ENCODE measurements around the gene STK11. TPM values are rescaled to one million over a fixed set of nuclear protein-coding genes. Genes with fewer than 3 reads are reported as not detected.

Gene STK11
- total and polyA plus RNA-seq, 2 of the 4 experiments (the other 2 are of a cell fraction): 39.3 to 42.8 TPM

GRCh38 chr19:1159864-1160595, 45.5 kb upstream of the STK11 start:
- Histone ChIP-seq H4K20me1 (ENCODE audit: insufficient read depth, low read length) (peaks cover 78% of the 10 kb centered on the region), H3K9ac (ENCODE audit: low read depth, low read length) (no peak overlapping the region), H3K56ac (ENCODE audit: extremely low read depth, insufficient read depth, low read length) (no peak overlapping the region), H3K4ac (ENCODE audit: low read depth, low read length) (no peak overlapping the region), H4K91ac (ENCODE audit: insufficient read depth, low read depth, low read length) (no peak overlapping the region), H3K4me1 (ENCODE audit: control insufficient read depth, insufficient read depth, low read length) (peaks cover 18% of the 10 kb centered on the region), H3K27me3 (ENCODE audit: control insufficient read depth, insufficient read depth, low read length) (no peaks in the 10 kb centered on the region), H3K14ac (replicated peaks; ENCODE audit: low read depth, low read length) (no peak overlapping the region), H2BK20ac (ENCODE audit: low read depth, low read length) (no peak overlapping the region), H3K9me1 (ENCODE audit: insufficient read depth, low read length) (peaks cover 4% of the 10 kb centered on the region; the same call in 1 of the 2 replicates), H2AFZ (replicated peaks; ENCODE audit: low read length, poor library complexity) (no peak overlapping the region), H3K4me2 (ENCODE audit: low read depth, low read length) (no peak overlapping the region), H3K18ac (ENCODE audit: low read depth, low read length) (no peak overlapping the region), H3K27ac (ENCODE audit: insufficient read depth, low read length) (no peak overlapping the region), H2BK5ac (ENCODE audit: low read depth, low read length, poor library complexity, severe bottlenecking) (no peak overlapping the region), H2BK15ac (ENCODE audit: low read depth, low read length) (no peak overlapping the region), H3K23ac (ENCODE audit: low read depth, low read length) (no peak overlapping the region), H2AK9ac (replicated peaks; ENCODE audit: low read depth, low read length, poor library complexity) (no peak overlapping the region), H2AK5ac (ENCODE audit: low read depth, low read length) (no peak overlapping the region), H2BK120ac (ENCODE audit: low read depth, low read length) (no peak overlapping the region), H4K8ac (ENCODE audit: low read depth in 2 of 2, low read length in 2 of 2) (no peak overlapping the region), H3K4me3 (ENCODE audit: insufficient read depth, low read depth, low read length) (no peak overlapping the region), H3K9me3 (ENCODE audit: control insufficient read depth, insufficient read depth, low read length) (no peaks in the 10 kb centered on the region), H4K5ac (ENCODE audit: low read depth, low read length) (no peak overlapping the region), H3K79me1 (ENCODE audit: low read depth in 1 of 2, low read length in 2 of 2) (peaks cover 6 to 57% of the 10 kb centered on the region in 2 experiments), H3K36me3 (ENCODE audit: control insufficient read depth, insufficient read depth, low read length) (peaks cover 20% of the 10 kb centered on the region)
- CTCF ChIA-PET: no interaction called here
- POLR2A ChIA-PET (ENCODE audit: unreplicated experiment): interaction anchor here (0.6 kb wide), 1 partner anchor 78 kb away, joined by 7 read pairs; no protein-coding TSS in a partner anchor
- dilution Hi-C loops (cut with HindIII; ENCODE audit: low sequenced_read_pairs, unreplicated experiment): no loop called here
- 92% methylated on average over 7 of the region's 31 CpGs; no CpG with 5 or more reads in 1 of the 2 experiments for WGBS, 2 experiments (ENCODE audit: extremely low coverage in 2 of 2, insufficient read length in 1 of 2)
- no TSS peak for BruUV-seq (replicated peaks)
- DNase-seq (no peak), ATAC-seq (ENCODE audit: low read depth) (no peak)
- no peak for TF ChIP-seq MXI1 (IDR thresholded peaks at IDR 0.05; ENCODE audit: borderline replicate concordance, low read depth, low read length)
- no peak for TF ChIP-seq CHD1 (IDR thresholded peaks at IDR 0.05; ENCODE audit: low read depth, low read length)
- TF ChIP-seq SMC3 (IDR thresholded peaks at IDR 0.05; ENCODE audit: low read depth, low read length): no peak
- TF ChIP-seq, protein P1, sequence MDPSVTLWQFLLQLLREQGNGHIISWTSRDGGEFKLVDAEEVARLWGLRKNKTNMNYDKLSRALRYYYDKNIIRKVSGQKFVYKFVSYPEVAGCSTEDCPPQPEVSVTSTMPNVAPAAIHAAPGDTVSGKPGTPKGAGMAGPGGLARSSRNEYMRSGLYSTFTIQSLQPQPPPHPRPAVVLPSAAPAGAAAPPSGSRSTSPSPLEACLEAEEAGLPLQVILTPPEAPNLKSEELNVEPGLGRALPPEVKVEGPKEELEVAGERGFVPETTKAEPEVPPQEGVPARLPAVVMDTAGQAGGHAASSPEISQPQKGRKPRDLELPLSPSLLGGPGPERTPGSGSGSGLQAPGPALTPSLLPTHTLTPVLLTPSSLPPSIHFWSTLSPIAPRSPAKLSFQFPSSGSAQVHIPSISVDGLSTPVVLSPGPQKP (IDR thresholded peaks at IDR 0.05; ENCODE audit: borderline replicate concordance, low read depth, low read length): no peak
- no peak for TF ChIP-seq MAZ (IDR thresholded peaks at IDR 0.05; ENCODE audit: borderline replicate concordance, low read depth, low read length)
- TF ChIP-seq NFE2L2 (IDR thresholded peaks at IDR 0.05; ENCODE audit: low read depth, low read length): no peak
- no peak for TF ChIP-seq RCOR1 (IDR thresholded peaks at IDR 0.05; ENCODE audit: insufficient replicate concordance, low read length)
- no peak for TF ChIP-seq CEBPB (IDR thresholded peaks at IDR 0.05; ENCODE audit: low read depth, low read length)
- no peak for TF ChIP-seq MAFK (IDR thresholded peaks at IDR 0.05; ENCODE audit: low read depth, low read length)
- TF ChIP-seq BHLHE40 (IDR thresholded peaks at IDR 0.05; ENCODE audit: low read depth, low read length): no peak
- no peak for TF ChIP-seq FOS (IDR thresholded peaks at IDR 0.05; ENCODE audit: low read depth, low read length)
- TF ChIP-seq, protein P2, sequence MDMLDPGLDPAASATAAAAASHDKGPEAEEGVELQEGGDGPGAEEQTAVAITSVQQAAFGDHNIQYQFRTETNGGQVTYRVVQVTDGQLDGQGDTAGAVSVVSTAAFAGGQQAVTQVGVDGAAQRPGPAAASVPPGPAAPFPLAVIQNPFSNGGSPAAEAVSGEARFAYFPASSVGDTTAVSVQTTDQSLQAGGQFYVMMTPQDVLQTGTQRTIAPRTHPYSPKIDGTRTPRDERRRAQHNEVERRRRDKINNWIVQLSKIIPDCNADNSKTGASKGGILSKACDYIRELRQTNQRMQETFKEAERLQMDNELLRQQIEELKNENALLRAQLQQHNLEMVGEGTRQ (IDR thresholded peaks at IDR 0.05; ENCODE audit: low read depth, low read length): no peak
- TF ChIP-seq, protein P3, sequence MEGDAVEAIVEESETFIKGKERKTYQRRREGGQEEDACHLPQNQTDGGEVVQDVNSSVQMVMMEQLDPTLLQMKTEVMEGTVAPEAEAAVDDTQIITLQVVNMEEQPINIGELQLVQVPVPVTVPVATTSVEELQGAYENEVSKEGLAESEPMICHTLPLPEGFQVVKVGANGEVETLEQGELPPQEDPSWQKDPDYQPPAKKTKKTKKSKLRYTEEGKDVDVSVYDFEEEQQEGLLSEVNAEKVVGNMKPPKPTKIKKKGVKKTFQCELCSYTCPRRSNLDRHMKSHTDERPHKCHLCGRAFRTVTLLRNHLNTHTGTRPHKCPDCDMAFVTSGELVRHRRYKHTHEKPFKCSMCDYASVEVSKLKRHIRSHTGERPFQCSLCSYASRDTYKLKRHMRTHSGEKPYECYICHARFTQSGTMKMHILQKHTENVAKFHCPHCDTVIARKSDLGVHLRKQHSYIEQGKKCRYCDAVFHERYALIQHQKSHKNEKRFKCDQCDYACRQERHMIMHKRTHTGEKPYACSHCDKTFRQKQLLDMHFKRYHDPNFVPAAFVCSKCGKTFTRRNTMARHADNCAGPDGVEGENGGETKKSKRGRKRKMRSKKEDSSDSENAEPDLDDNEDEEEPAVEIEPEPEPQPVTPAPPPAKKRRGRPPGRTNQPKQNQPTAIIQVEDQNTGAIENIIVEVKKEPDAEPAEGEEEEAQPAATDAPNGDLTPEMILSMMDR (conservative IDR thresholded peaks at IDR 0.05; ENCODE audit: low read depth, low read length): no peak
- no peak for TF ChIP-seq RAD21 (IDR thresholded peaks at IDR 0.05; ENCODE audit: low read length)
- intact Hi-C loops (cut with micrococcal nuclease): no loop called here
- in situ Hi-C loops (cut with MboI; ENCODE audit: low sequenced_read_pairs): no loop called here

Measured in IMR-90 (cell line).